ENCODE results near the gene ARHGAP27.
"Not testable (repeated sequence)": the region's sequence is repeated elsewhere in the genome, so short reads cannot be mapped to it uniquely, and the experiment has no call there.

ARHGAP27 gene

DNA sequence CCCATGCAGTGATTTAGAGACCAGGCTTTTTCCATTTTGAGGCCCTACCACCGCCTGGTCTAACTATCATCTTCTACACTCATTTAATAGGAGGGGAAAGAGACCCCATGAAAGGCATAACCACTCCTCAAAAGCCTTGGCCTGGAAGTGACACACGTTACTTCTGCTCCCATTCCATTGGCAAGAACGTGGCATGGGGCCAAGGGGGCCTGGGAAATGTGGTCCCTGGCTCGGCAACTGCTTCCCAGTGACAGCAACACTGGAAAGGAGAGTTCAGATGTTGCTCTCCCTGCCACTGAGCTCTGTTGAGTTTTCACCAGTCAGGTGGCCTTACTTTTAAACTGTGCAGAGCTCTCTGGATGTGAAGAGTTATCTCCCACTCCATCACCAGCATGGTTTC lies 70.7 kb downstream of the ARHGAP27 start:
- DNase-seq (ENCODE audit: low spot score): no peak

DNA sequence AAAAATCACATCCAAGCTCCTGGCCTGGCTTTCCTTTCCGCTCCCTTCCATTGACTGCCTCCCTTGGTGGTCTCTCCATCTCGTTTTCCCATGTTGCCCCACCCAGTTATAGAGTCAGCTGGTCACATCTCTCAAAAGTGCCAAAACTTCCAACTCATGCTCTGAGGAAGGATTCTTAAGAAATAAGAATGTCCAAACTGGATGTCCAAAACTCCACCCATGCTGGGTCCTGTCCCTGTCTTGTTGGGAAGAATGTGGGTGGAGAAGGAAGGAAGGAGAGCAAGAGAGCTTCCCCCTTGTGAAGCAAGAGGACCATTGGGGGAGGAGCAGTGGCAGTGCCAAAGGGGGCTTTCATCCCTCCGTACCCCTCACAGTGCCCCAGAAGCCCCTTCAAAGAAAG lies 71.2 kb downstream of the ARHGAP27 start:
- no peak for DNase-seq (ENCODE audit: low spot score)

DNA sequence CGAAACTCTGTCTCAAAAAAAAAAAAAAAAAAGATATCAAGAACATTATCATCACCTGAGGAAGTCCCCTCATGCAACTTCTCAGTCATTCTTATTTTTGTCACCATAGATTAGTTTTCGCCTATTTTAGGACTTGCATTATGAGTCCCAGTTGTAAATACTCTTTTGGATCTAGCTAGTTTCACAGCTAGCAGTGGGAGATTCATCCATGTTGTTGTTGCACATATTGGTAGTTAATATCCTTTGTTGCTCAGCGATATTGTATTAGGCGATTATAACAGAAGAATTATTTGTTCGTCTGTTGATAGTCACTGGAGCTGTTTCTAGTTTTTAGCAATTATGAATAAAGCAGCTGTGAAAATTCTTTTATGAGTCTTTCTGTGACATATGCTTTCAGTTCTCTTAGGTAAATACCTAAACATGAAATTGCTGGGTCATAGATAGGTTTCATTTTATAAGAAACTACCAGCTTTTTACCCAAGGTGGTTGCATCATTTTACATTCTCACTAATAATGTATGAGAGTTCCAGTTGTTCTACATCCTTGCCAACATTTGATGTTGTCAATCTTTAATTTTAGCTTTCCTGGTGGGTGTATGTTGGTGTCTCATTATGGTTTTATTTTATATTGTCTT lies 75.2 kb downstream of the ARHGAP27 start:
- no peak for DNase-seq (ENCODE audit: low spot score)

DNA sequence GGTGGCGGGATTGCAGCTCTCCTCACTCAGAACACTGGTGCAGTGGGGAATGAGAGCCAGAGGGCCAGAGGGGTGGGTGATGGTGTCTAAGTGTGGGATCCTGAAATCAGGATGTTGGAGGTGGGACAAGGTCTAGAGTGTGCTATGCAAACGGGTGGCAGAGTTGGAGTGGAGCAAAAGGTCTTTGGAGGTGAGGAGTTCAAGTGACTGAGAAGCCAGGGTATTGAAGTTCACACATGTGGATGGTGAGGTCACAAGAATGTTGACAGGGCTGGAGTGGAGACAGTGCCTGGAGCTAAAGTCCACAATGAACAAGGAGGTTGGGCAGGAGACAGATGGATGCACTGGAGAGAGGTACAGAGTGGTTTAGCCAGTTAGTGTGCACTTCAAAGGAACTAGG lies 77.6 kb downstream of the ARHGAP27 start:
- DNase-seq (ENCODE audit: low spot score): no peak

DNA sequence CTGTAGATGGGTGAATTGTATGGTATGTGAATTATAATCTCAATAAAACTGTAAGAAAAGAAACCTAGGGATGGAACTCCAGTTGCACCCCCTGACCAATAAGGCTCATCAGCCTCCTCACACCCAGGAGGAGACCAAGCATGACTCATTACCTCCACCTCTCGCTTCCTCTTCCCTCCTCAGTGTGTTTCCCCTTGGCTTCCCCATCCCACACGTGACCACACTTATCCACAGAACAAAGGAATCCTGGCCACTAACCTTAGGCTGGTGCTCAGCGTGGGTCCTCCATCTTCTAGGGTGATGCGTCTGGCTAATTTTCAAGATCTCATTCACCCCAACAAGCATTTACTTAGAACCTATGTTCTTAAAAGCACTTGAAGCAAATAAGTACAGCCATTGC lies 79.6 kb downstream of the ARHGAP27 start:
- no peak for DNase-seq (ENCODE audit: low spot score)

DNA sequence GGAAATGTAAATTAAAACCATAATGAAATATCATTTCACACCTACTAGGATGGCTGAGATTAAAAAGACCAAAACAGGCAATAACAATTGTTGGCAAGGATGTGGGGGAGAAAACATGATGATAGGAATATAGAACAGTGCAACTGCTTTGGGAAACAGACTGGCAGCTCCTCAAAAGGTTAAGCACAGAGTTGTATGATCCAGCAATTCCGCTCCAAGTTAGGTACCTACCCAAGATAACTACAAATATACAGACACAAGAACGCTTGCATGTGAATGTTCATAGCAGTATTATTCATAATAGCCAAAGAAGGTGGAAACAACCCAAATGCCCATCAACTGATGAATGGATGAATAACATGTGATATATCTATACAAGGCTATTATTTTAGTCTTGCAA lies 80.8 kb downstream of the ARHGAP27 start:
- no peak for DNase-seq (ENCODE audit: low spot score)

DNA sequence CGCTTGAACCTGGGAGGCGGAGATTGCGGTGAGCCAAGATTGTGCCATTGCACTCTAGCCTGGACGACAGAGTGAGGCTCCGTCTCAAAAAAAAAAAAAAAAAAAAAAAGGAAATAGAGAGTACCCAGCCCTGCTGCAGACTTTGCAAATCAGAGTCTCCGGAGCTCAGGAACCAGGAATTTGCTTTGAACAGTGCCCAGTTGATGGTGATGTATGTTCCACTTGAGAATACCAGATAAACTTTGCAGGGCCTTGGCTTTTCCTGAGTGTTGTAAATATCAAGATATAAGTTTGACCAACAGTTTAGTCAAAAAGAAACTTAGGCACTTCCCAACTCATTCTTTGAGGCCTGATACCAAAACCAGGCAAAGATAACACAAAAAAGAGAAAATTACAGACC lies 85.2 kb downstream of the ARHGAP27 start:
- no peak for DNase-seq (ENCODE audit: low spot score)

DNA sequence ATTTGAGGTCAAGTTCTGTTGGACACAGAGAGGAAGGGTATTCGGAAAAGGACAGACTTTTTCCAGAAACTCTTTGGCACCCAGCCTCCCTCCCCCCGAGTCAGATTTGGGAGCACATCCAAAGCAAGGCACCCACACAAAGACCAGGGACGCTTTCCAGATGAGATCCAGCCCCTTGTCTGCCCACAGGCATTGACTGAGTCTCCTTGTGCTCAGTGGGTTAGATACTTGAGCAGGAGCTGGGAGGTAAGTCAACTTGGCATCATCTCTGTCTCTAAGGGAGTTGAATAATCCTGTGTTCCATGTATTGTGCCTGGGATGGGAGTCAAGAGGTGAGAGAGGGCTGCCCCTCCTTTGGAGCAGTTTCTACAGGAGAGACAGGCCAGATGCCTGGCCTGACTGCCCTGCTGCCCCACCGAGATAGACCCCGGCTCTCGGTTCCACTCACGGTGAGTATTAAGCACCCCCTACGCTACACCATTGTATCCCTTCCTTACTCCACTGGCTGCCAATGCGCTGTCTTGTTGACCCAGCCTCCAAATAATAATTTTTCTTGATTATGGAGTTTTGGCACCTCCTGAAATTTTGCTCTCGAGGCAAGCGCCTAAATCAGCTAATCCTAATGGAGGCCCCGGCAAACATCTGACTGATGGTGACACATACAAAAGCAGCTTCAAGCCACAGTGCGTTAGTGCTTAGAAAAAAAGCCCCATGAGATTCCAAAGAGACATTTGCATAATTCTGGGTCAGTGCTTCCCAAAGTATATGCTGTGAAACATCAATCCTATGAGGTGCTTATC lies 86.3 kb downstream of the ARHGAP27 start:
- no peak for DNase-seq (ENCODE audit: low spot score)

DNA sequence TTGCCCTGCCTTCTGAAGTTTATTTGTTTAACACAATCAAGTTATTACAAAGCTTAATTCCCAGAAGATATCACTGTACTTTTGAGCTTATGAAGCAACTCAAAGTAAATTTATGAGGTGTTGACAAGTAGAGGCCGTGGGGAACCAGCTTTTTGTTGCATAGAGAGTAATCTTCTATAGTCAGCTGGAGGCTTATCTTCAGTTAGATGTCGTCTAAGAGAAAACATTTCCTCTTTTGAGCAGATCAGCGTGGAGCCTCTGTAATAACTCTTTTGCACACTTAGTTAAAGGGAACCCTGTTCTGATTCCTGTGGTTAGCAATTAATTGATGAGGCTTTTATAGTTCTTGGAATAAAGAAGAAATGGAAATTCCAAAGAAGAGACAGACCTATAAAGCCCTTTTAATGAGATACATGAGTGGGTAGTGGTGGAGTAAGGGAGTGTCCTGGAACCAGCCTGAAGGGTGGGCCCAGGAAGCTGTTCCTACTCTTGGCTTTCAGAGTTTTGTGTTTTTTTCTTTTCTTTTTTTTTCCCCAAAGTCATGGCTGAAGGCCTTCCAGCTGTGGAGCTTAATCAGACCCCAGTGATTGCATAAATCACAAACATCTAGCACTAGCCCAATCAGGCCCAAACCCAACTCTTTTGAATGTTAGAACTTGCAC lies 87.0 kb downstream of the ARHGAP27 start:
- no peak for DNase-seq (ENCODE audit: low spot score)

DNA sequence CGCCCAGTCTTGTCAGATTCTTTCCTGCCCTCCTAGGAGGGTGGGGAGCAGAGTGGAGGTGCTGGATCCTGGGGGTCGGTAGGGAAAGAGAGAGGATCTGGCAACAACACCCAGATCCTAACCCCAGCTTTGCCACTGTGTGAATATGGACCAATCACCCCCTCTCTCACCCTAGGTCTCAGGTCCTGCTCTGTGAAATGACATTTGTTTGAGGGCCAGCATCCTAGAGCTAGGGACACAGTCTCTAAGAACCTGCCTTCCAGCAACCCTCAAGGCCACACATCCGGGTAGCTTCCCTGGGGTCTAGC lies 87.5 kb downstream of the ARHGAP27 start:
- DNase-seq (ENCODE audit: low spot score): no peak

DNA sequence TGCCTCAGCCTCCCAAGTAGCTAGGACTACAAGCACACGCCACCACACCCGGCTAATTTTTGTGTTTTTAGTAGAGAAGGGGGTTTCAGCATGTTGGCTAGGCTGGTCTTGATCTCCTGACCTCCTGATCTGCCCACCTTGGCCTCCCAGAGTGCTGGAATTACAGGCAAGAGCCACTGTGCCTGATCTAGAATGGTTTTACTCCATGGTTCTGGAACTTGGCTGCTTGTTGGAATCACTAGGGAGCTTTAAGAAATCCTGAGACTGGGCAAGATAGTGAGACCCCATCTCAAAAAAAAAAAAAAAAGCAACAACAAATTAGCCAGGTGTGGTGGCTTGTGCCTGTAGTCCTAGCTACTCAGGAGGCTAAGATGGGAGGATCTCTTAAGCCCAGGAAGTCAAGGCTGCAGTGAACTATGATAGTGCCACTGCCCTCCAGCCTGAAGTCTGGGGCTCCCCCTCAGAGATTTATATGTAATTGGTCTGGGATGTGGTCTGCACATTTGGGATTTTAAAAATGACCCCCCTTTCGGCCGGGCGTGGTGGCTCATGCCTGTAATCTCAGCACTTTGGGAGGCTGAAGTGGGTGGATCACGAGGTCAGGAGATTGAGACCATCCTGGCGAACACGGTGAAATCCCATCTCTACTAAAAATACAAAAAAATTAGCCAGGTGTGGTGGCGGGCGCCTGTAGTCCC lies 88.6 kb downstream of the ARHGAP27 start:
- not testable (repeated sequence) for DNase-seq (ENCODE audit: low spot score)

All from iPS-NIHi11 (cell line).